Measurements from ENCODE around the gene PSORS1C2.
"Not testable (repeated sequence)": the region's sequence is repeated elsewhere in the genome, so short reads cannot be mapped to it uniquely, and the experiment has no call there.

The PSORS1C2 gene

GRCh38 chr6:31138982-31139381 is at the start of gene PSORS1C2:
PSORS1C2 (minus strand) TSS chr6:31139066; CDS start chr6:31139026, 40 bp downstream.
- no peak for DNase-seq (ENCODE audit: extremely low read depth, low read depth)
- TF ChIP-seq CTCF (IDR thresholded peaks at IDR 0.05; ENCODE audit: low read depth, low read length), result no peak

DNA sequence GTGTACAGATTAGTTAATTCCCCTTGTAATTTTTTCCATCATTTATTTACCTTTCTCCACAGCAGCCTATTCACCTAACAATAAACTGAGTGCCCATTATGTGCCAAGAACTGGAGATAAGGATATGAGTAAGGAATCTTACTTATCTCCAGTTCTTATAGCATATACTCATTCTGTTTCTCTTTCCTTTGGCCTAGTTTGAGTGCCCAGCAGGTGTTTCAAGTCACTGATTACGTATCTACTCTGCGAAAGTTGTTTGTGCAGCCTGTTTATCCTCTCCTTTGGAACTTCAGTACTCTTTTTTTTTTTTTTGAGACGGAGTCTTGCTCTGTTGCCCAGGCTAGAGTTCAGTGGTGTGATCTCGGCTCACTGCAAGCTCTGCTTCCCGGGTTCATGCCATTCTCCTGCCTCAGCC is 48.9 kb upstream of the PSORS1C2 start:
- no peak for DNase-seq (ENCODE audit: extremely low read depth, low read depth)

GRCh38 chr6:31186052-31186734 is 47.3 kb upstream of the PSORS1C2 start:
- no peak for DNase-seq (ENCODE audit: extremely low read depth, low read depth)
- no peak for TF ChIP-seq CTCF (IDR thresholded peaks at IDR 0.05; ENCODE audit: low read depth, low read length)

More for the DNA sequence above, 48.9 kb upstream of the PSORS1C2 start:
- TF ChIP-seq CTCF (IDR thresholded peaks at IDR 0.05; ENCODE audit: low read depth, low read length), result no peak

DNA sequence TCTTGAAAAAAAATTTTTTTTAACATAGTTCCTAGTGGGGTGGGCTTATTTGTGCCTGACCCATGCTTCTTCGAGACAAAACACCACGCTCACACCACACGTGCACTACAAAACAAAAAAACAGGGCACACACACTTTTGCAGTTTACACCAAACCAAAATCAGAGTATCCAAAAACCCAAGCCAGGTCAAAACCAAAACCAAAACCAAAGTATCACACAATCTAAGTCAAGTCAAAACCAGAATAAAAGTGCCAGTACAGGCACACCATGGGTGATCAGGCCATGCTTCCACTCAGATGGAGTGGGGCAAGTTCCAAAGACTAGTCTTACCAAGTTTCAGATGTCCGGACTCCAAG is 46.8 kb upstream of the PSORS1C2 start:
- DNase-seq (ENCODE audit: extremely low read depth, low read depth), result not testable (repeated sequence)

GRCh38 chr6:31183859-31184258 is 45.0 kb upstream of the PSORS1C2 start:
- not testable (repeated sequence) for DNase-seq (ENCODE audit: extremely low read depth, low read depth)

- not testable (repeated sequence) for DNase-seq (ENCODE audit: extremely low read depth, low read depth)
Observed at GRCh38 chr6:31183287-31183686, 44.4 kb upstream of the PSORS1C2 start.

- DNase-seq (ENCODE audit: extremely low read depth, low read depth), result peak; percentile 24
- no peak for TF ChIP-seq CTCF (IDR thresholded peaks at IDR 0.05; ENCODE audit: low read depth, low read length)
Observed at GRCh38 chr6:31180500-31180899, 41.6 kb upstream of the PSORS1C2 start.

GRCh38 chr6:31179896-31180295 is 41.0 kb upstream of the PSORS1C2 start:
- TF ChIP-seq CTCF (IDR thresholded peaks at IDR 0.05; ENCODE audit: low read depth, low read length), result no peak
- no peak for DNase-seq (ENCODE audit: extremely low read depth, low read depth)

GRCh38 chr6:31179042-31179386 is 40.1 kb upstream of the PSORS1C2 start:
- no peak for DNase-seq (ENCODE audit: extremely low read depth, low read depth)
- TF ChIP-seq CTCF (IDR thresholded peaks at IDR 0.05; ENCODE audit: low read depth, low read length), result no peak

All from AG09319 (cell line).